ENCODE data around the gene CCZ1.

- no peak for TF ChIP-seq POLR2AphosphoS5 (IDR thresholded peaks at IDR 0.05; ENCODE audit: low read depth, low read length)
- TF ChIP-seq RAD21 (IDR thresholded peaks at IDR 0.05 in 1 of 2, conservative IDR thresholded peaks at IDR 0.05 in 1 of 2; ENCODE audit: low read depth in 2 of 2, low read length in 2 of 2): no peak
- TF ChIP-seq EGR1 (IDR thresholded peaks at IDR 0.05; ENCODE audit: borderline replicate concordance, low read depth, low read length): no peak
- TF ChIP-seq E2F6 (IDR thresholded peaks at IDR 0.05): no peak
- no peak for TF ChIP-seq BRCA1 (IDR thresholded peaks at IDR 0.05; ENCODE audit: low read depth, low read length)
- TF ChIP-seq HDAC6 (IDR thresholded peaks at IDR 0.05; ENCODE audit: low read depth, low read length): no peak
- TF ChIP-seq EZH2 (IDR thresholded peaks at IDR 0.05; ENCODE audit: low read depth, low read length, severe bottlenecking): no peak
Measured at GRCh38 chr7:5869691-5870090, 28.8 kb upstream of the CCZ1 start.

All from H1 (cell line).